ENCODE data around the gene GHR.

GHR gene

DNA sequence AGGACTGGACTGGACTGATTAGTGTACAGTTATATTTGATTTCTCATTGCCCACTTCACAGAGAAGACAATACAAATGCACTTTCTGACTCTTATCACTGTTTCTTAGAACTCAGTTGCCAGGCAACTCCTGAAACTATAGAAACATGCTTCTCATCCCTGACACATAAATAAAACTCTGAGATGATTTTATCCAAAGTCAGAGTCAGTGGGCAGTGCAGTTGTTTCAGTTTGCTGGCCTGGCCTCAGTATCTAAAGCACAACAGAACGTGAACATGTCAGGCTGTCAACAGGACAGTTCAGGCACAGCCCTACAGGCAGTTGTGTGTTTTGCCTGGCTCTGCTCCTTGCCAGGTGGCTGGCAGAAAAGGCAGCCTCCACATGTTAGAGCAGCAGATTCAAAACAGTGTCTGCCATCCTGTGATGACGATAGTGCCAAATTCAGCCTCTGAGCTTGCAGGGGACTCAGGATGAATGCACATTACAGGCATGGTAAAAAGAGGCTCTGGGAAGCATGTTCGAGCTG, 268.2 kb downstream of the GHR start:
- TF ChIP-seq TEAD4 (IDR thresholded peaks at IDR 0.05) (no peak), EGR1 (IDR thresholded peaks at IDR 0.05) (no peak), CEBPB (IDR thresholded peaks at IDR 0.05) (no peak), ZBTB7A (IDR thresholded peaks at IDR 0.05; ENCODE audit: low read depth) (no peak), YY1 (IDR thresholded peaks at IDR 0.05; ENCODE audit: low read depth) (no peak), RAD21 (IDR thresholded peaks at IDR 0.05; ENCODE audit: low read depth) (no peak), TCF12 (IDR thresholded peaks at IDR 0.05; ENCODE audit: low read depth) (no peak), USF1 (IDR thresholded peaks at IDR 0.05) (no peak), CREB1 (IDR thresholded peaks at IDR 0.05; ENCODE audit: low read depth) (no peak), EP300 (IDR thresholded peaks at IDR 0.05; ENCODE audit: borderline replicate concordance) (no peak), NFIC (IDR thresholded peaks at IDR 0.05) (no peak)

- TF ChIP-seq CEBPB (IDR thresholded peaks at IDR 0.05): no peak
- no peak for TF ChIP-seq YY1 (IDR thresholded peaks at IDR 0.05; ENCODE audit: low read depth)
- no peak for TF ChIP-seq EGR1 (IDR thresholded peaks at IDR 0.05)
- TF ChIP-seq MAX (IDR thresholded peaks at IDR 0.05): no peak
- TF ChIP-seq RAD21 (IDR thresholded peaks at IDR 0.05; ENCODE audit: low read depth): no peak
- no peak for TF ChIP-seq NFIC (IDR thresholded peaks at IDR 0.05)
- no peak for TF ChIP-seq TCF12 (IDR thresholded peaks at IDR 0.05; ENCODE audit: low read depth)
- TF ChIP-seq CREB1 (IDR thresholded peaks at IDR 0.05; ENCODE audit: low read depth): no peak
- TF ChIP-seq USF1 (IDR thresholded peaks at IDR 0.05): no peak
- no peak for TF ChIP-seq FOXM1 (IDR thresholded peaks at IDR 0.05; ENCODE audit: borderline replicate concordance, low read depth)
- no peak for TF ChIP-seq ZBTB7A (IDR thresholded peaks at IDR 0.05; ENCODE audit: low read depth)
- TF ChIP-seq, protein P1, sequence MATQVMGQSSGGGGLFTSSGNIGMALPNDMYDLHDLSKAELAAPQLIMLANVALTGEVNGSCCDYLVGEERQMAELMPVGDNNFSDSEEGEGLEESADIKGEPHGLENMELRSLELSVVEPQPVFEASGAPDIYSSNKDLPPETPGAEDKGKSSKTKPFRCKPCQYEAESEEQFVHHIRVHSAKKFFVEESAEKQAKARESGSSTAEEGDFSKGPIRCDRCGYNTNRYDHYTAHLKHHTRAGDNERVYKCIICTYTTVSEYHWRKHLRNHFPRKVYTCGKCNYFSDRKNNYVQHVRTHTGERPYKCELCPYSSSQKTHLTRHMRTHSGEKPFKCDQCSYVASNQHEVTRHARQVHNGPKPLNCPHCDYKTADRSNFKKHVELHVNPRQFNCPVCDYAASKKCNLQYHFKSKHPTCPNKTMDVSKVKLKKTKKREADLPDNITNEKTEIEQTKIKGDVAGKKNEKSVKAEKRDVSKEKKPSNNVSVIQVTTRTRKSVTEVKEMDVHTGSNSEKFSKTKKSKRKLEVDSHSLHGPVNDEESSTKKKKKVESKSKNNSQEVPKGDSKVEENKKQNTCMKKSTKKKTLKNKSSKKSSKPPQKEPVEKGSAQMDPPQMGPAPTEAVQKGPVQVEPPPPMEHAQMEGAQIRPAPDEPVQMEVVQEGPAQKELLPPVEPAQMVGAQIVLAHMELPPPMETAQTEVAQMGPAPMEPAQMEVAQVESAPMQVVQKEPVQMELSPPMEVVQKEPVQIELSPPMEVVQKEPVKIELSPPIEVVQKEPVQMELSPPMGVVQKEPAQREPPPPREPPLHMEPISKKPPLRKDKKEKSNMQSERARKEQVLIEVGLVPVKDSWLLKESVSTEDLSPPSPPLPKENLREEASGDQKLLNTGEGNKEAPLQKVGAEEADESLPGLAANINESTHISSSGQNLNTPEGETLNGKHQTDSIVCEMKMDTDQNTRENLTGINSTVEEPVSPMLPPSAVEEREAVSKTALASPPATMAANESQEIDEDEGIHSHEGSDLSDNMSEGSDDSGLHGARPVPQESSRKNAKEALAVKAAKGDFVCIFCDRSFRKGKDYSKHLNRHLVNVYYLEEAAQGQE (IDR thresholded peaks at IDR 0.05; ENCODE audit: low read depth): no peak
- no peak for TF ChIP-seq EP300 (IDR thresholded peaks at IDR 0.05; ENCODE audit: borderline replicate concordance)
Measured at GRCh38 chr5:42701351-42702059, 278.3 kb downstream of the GHR start.

- no peak for TF ChIP-seq EP300 (IDR thresholded peaks at IDR 0.05; ENCODE audit: borderline replicate concordance)
- no peak for TF ChIP-seq NFIC (IDR thresholded peaks at IDR 0.05)
- TF ChIP-seq ZBTB7A (IDR thresholded peaks at IDR 0.05; ENCODE audit: low read depth): no peak
- no peak for TF ChIP-seq USF1 (IDR thresholded peaks at IDR 0.05)
- no peak for TF ChIP-seq TCF12 (IDR thresholded peaks at IDR 0.05; ENCODE audit: low read depth)
Measured at GRCh38 chr5:42703238-42703637, 280.0 kb downstream of the GHR start.

DNA sequence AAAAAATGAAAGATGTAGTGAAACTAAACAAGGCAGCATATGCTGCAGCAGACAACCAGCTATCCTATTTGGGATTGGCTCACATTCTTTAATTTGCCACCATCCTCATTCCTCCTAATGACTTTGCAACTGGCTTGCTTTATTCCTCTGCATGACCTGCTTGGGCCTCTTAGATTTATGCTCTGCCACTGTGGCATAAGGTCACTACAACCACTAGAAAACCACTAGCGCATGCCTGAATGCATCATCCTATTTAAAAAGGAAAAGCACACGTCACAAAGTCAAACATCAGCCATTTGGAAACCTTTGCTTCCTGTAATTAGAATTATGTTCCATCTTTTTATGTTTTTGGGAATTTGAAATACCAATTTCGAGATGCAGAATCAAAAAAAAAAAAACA, 292.5 kb downstream of the GHR start:
- TF ChIP-seq MAX (IDR thresholded peaks at IDR 0.05): no peak
- TF ChIP-seq NFIC (IDR thresholded peaks at IDR 0.05): no peak
- no peak for TF ChIP-seq EGR1 (IDR thresholded peaks at IDR 0.05)

DNA sequence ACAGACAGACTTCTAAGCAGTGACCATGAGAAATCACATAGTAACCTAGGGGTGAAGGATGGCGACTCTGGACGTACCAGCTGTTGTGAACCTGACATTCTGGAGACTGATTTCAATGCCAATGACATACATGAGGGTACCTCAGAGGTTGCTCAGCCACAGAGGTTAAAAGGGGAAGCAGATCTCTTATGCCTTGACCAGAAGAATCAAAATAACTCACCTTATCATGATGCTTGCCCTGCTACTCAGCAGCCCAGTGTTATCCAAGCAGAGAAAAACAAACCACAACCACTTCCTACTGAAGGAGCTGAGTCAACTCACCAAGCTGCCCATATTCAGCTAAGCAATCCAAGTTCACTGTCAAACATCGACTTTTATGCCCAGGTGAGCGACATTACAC, 295.4 kb downstream of the GHR start:
- TF ChIP-seq CEBPB (IDR thresholded peaks at IDR 0.05) (no peak), CREB1 (IDR thresholded peaks at IDR 0.05; ENCODE audit: low read depth) (no peak), FOXM1 (IDR thresholded peaks at IDR 0.05; ENCODE audit: borderline replicate concordance, low read depth) (no peak), EP300 (IDR thresholded peaks at IDR 0.05; ENCODE audit: borderline replicate concordance) (no peak), TEAD4 (IDR thresholded peaks at IDR 0.05) (no peak), YY1 (IDR thresholded peaks at IDR 0.05; ENCODE audit: low read depth) (no peak), MAX (IDR thresholded peaks at IDR 0.05) (no peak), ZBTB7A (IDR thresholded peaks at IDR 0.05; ENCODE audit: low read depth) (no peak), TAF1 (IDR thresholded peaks at IDR 0.05; ENCODE audit: low read depth) (no peak), NFIC (IDR thresholded peaks at IDR 0.05) (no peak), EGR1 (IDR thresholded peaks at IDR 0.05) (no peak), RAD21 (IDR thresholded peaks at IDR 0.05; ENCODE audit: low read depth) (no peak), TCF12 (IDR thresholded peaks at IDR 0.05; ENCODE audit: low read depth) (no peak), USF1 (IDR thresholded peaks at IDR 0.05) (no peak)
- TF ChIP-seq, protein P1 (IDR thresholded peaks at IDR 0.05; ENCODE audit: low read depth): no peak
